Measurements from ENCODE around the gene PIGK. TPM values are rescaled to one million over a fixed set of nuclear protein-coding genes. Genes with fewer than 3 reads are reported as not detected.

Gene PIGK
- 34.6 TPM for total RNA-seq

GRCh38 chr1:77219166-77219887 lies at the start of gene PIGK:
PIGK (minus strand) TSS chr1:77219430; CDS start chr1:77219402, 28 bp downstream.

Small RNA genes within 50 kb of the gene (small RNA-seq; reads per million reads assigned to genes)
- gene MIR7156 = 0.33 reads per million, percentile 29 among the genes with 10 or more reads in this experiment

Other genes with a start within 250 kb of the PIGK start
- gene AK5, start 62.6 kb upstream of the PIGK start, total RNA-seq = 64.4 TPM